GM23338 (cell line): Measurements from ENCODE around the gene RPTOR. TPM values are rescaled to one million over a fixed set of nuclear protein-coding genes. Genes with fewer than 3 reads are reported as not detected.

Source experiments
- ATAC-seq: fragments of 200-7000 bp; cut with Tn5 transposase; 3 replicates; pipeline ENCODE4 v1.9.1; 2020
- DNase-seq: peaks from one replicate; pipeline ENCODE4 v3.0.0-alpha.2; 2015; ENCODE audit warnings: low spot score
- H2AFZ ChIP-seq: fragments of 200-600 bp; sonication (generic); 2 replicates; pipeline ENCODE4 v1.8.0; 2016; ENCODE audit warnings: antibody characterized with exemption, mild to moderate bottlenecking, moderate library complexity
- H3F3A ChIP-seq: fragments of 200-600 bp; sonication (generic); replicated peaks from 2 replicates; pipeline ENCODE4 v1.8.0; 2017; ENCODE audit warnings: antibody characterized with exemption, mixed run types, low read depth
- H3K27ac ChIP-seq: fragments of 200-600 bp; sonication (generic); 2 replicates; pipeline ENCODE4 v1.6.1; 2016; ENCODE audit warnings: low read depth
- H3K27me3 ChIP-seq: fragments of 200-600 bp; sonication (generic); 2 replicates; pipeline ENCODE4 v1.8.0; 2016; ENCODE audit warnings: mild to moderate bottlenecking, mixed run types, moderate library complexity; ENCODE audit not compliant: insufficient read depth
- H3K36me3 ChIP-seq: fragments of 200-600 bp; sonication (generic); 2 replicates; pipeline ENCODE4 v1.8.0; 2016; ENCODE audit warnings: mild to moderate bottlenecking; ENCODE audit not compliant: insufficient read depth
- H3K4me1 ChIP-seq: fragments of 200-600 bp; sonication (generic); 2 replicates; pipeline ENCODE4 v1.8.0; 2016; ENCODE audit warnings: mild to moderate bottlenecking, moderate library complexity; ENCODE audit not compliant: insufficient read depth
- H3K4me2 ChIP-seq: fragments of 200-600 bp; sonication (generic); 2 replicates; pipeline ENCODE4 v1.7.1; 2017; ENCODE audit warnings: mixed run types
- H3K4me3 ChIP-seq: fragments of 200-600 bp; sonication (generic); 2 replicates; pipeline ENCODE4 v1.6.1; 2016; ENCODE audit warnings: mixed run types
- H3K79me2 ChIP-seq: fragments of 200-600 bp; sonication (generic); replicated peaks from 2 replicates; pipeline ENCODE4 v1.8.0; 2017; ENCODE audit warnings: mild to moderate bottlenecking; ENCODE audit not compliant: insufficient read depth
- H3K9me2 ChIP-seq: fragments of 200-600 bp; sonication (generic); 2 replicates; pipeline ENCODE4 v1.8.0; 2017; ENCODE audit not compliant: insufficient read depth
- H4K20me1 ChIP-seq: fragments of 200-600 bp; sonication (generic); replicated peaks from 2 replicates; pipeline ENCODE4 v1.8.0; 2017; ENCODE audit warnings: mild to moderate bottlenecking; ENCODE audit not compliant: insufficient read depth
- H3K27ac Mint-ChIP-seq: 2 replicates; pipeline ENCODE4 v1.8.0; 2020; ENCODE audit warnings: inconsistent platforms, mild to moderate bottlenecking, moderate library complexity, mixed read lengths
- H3K27me3 Mint-ChIP-seq: 3 replicates; pipeline ENCODE4 v1.8.0; 2022; ENCODE audit warnings: low read depth, mild to moderate bottlenecking, moderate library complexity, mixed read lengths, inconsistent platforms; ENCODE audit not compliant: insufficient read depth, poor library complexity
- H3K36me3 Mint-ChIP-seq: 3 replicates; pipeline ENCODE4 v1.8.0; 2021; ENCODE audit warnings: low read depth, mild to moderate bottlenecking, inconsistent platforms, moderate library complexity, mixed read lengths
- H3K4me1 Mint-ChIP-seq: 3 replicates; pipeline ENCODE4 v1.8.0; 2020; ENCODE audit warnings: mild to moderate bottlenecking, inconsistent platforms, mixed read lengths
- H3K4me3 Mint-ChIP-seq: 3 replicates; pipeline ENCODE4 v1.8.0; 2021; ENCODE audit warnings: moderate library complexity, mild to moderate bottlenecking, inconsistent platforms, mixed read lengths
- H3K9me3 Mint-ChIP-seq: 3 replicates; pipeline ENCODE4 v1.8.0; 2020; ENCODE audit warnings: moderate library complexity, mild to moderate bottlenecking, inconsistent platforms, mixed read lengths
- CREB1 ChIP-seq: fragments of 250-450 bp; sonication (Bioruptor Pico); IDR thresholded peaks from 2 replicates; pipeline ENCODE4 v1.5.0; 2020; ENCODE audit warnings: low read depth, mild to moderate bottlenecking, moderate library complexity
- EZH2 ChIP-seq: fragments of 200-600 bp; sonication (generic); IDR thresholded peaks from one replicate; pipeline ENCODE4 v1.8.0; 2017; ENCODE audit warnings: antibody characterized with exemption, mild to moderate bottlenecking, low read depth; ENCODE audit not compliant: unreplicated experiment
- EZH2phosphoT487 ChIP-seq: fragments of 200-600 bp; sonication (generic); IDR thresholded peaks from one replicate; pipeline ENCODE4 v1.8.1; 2018; ENCODE audit warnings: antibody characterized with exemption; ENCODE audit not compliant: unreplicated experiment
- JUNB ChIP-seq: IDR thresholded peaks from one replicate; pipeline ENCODE4 v1.6.1; 2016; ENCODE audit warnings: antibody characterized with exemption; ENCODE audit not compliant: unreplicated experiment
- NANOG ChIP-seq: IDR thresholded peaks from 2 replicates; pipeline ENCODE4 v1.6.1; 2016; ENCODE audit warnings: antibody characterized with exemption, borderline replicate concordance
- POLR2AphosphoS5 ChIP-seq: IDR thresholded peaks from 2 replicates; pipeline ENCODE4 v1.6.1; 2016; ENCODE audit warnings: antibody characterized with exemption, low read depth
- STAT1 ChIP-seq: IDR thresholded peaks from one replicate; pipeline ENCODE4 v1.6.1; 2016; ENCODE audit warnings: antibody characterized with exemption; ENCODE audit not compliant: unreplicated experiment
- ZNF114 ChIP-seq: fragments of 250-450 bp; sonication (Bioruptor Pico); IDR thresholded peaks from 2 replicates; pipeline ENCODE4 v1.5.0; 2020; ENCODE audit warnings: mild to moderate bottlenecking, moderate library complexity
- ZNF331 ChIP-seq: fragments of 250-450 bp; sonication (Bioruptor Pico); IDR thresholded peaks from 2 replicates; pipeline ENCODE4 v1.5.0; 2020; ENCODE audit warnings: low read depth, mild to moderate bottlenecking, moderate library complexity
- polyA plus RNA-seq: library from polyadenylated mRNA; unstranded; fragments of >200 nt; fragmentation: Nextera tagmentation; extraction: Ambion mirVana; gene quantifications from 2 replicates; pipeline ENCODE4 v1.2.1, GENCODE V29; 2016
- total RNA-seq: library from RNA; depleted of rRNA; stranded (reverse); fragments of >200 nt; shearing (Covaris generic); gene quantifications from 2 replicates; pipeline ENCODE4 v1.2.3, GENCODE V29; 2014
- TF ChIP-seq, protein P1 (sequence below), 2 experiments: fragments of 200-600 bp in 1 of 2; sonication (generic) in 1 of 2; conservative IDR thresholded peaks; 2 replicates each; pipeline versions ENCODE4 v1.5.1 to v1.6.1; 2016 to 2017; ENCODE audit warnings: antibody characterized with exemption in 2 of 2, low read depth in 2 of 2, mild to moderate bottlenecking in 2 of 2, moderate library complexity in 1 of 2
- TF ChIP-seq, protein P2 (sequence below): IDR thresholded peaks from 2 replicates; pipeline ENCODE4 v1.6.1; 2016; ENCODE audit warnings: antibody characterized with exemption
- TF ChIP-seq, protein P3 (sequence below): fragments of 250-450 bp; sonication (Bioruptor Pico); IDR thresholded peaks from 2 replicates; pipeline ENCODE4 v1.5.0; 2020; ENCODE audit warnings: mild to moderate bottlenecking, moderate library complexity
- TF ChIP-seq, protein P4 (sequence below): IDR thresholded peaks from one replicate; pipeline ENCODE4 v1.6.1; 2018; ENCODE audit warnings: antibody characterized with exemption; ENCODE audit not compliant: unreplicated experiment

The RPTOR gene
- total and polyA plus RNA-seq, 2 experiments from 2014 or later = 9.5 to 38.0 TPM

DNA sequence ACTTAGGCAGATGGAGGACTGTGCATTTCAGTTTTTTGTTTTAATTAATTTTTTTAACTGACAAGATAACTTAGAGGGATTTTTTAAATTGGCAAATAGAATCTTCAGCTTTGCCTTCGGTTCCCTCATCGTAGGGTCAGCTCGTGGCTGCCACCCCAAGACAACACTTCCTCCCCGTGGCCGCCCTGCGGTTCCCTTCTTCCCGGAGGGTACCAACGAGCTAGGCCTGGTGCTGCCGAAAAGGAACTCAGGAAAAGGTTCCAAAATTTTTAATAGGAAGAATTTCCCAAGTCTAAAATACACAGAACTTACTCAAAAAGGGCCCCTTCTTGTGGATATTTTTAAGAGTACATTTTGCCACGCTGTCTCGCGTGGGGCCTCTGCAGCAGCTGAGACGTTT, 236.6 kb downstream of the RPTOR start:
- no peak overlapping the region for H3K27ac Mint-ChIP-seq

More for the DNA sequence above, 236.6 kb downstream of the RPTOR start:
- no peaks in the 10 kb centered on the region for H3F3A ChIP-seq
- 0 out of 2 replicates have a peak, but pooled peaks cover 10% of the 10 kb centered on the region for H3K4me1 ChIP-seq
- Mint-ChIP-seq H3K4me3 (no peak overlapping the region), H3K27me3 (peaks cover 10% of the 10 kb centered on the region), H3K4me1 (peaks cover 47% of the 10 kb centered on the region), H3K9me3 (no peaks in the 10 kb centered on the region), H3K36me3 (peaks cover 5% of the 10 kb centered on the region; the same call in 2 of the 3 replicates)
- no peaks in the 10 kb centered on the region for H3K36me3 ChIP-seq
- no peak overlapping the region for H2AFZ ChIP-seq
- ATAC-seq (no peak), DNase-seq (no peak)
- H3K4me2 ChIP-seq = no peak overlapping the region
- H3K9me2 ChIP-seq = no peaks in the 10 kb centered on the region
- H3K4me3 ChIP-seq = no peak overlapping the region
- peak overlapping the region; percentile 45; the same call in 1 of the 2 replicates for H3K27ac ChIP-seq
- no peaks in the 10 kb centered on the region for H3K27me3 ChIP-seq
- peaks cover 9% of the 10 kb centered on the region; the same call in 1 of the 2 replicates for H4K20me1 ChIP-seq
- peaks cover 4% of the 10 kb centered on the region for H3K79me2 ChIP-seq
- no peak for TF ChIP-seq ZNF114
- TF ChIP-seq NANOG = no peak
- TF ChIP-seq, protein P1, sequence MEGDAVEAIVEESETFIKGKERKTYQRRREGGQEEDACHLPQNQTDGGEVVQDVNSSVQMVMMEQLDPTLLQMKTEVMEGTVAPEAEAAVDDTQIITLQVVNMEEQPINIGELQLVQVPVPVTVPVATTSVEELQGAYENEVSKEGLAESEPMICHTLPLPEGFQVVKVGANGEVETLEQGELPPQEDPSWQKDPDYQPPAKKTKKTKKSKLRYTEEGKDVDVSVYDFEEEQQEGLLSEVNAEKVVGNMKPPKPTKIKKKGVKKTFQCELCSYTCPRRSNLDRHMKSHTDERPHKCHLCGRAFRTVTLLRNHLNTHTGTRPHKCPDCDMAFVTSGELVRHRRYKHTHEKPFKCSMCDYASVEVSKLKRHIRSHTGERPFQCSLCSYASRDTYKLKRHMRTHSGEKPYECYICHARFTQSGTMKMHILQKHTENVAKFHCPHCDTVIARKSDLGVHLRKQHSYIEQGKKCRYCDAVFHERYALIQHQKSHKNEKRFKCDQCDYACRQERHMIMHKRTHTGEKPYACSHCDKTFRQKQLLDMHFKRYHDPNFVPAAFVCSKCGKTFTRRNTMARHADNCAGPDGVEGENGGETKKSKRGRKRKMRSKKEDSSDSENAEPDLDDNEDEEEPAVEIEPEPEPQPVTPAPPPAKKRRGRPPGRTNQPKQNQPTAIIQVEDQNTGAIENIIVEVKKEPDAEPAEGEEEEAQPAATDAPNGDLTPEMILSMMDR (conservative IDR thresholded peaks at IDR 0.05; ENCODE audit: low read depth in 2 of 2) = no peak
- TF ChIP-seq JUNB = no peak
- TF ChIP-seq POLR2AphosphoS5 = no peak
- no peak for TF ChIP-seq EZH2phosphoT487
- TF ChIP-seq, protein P2, sequence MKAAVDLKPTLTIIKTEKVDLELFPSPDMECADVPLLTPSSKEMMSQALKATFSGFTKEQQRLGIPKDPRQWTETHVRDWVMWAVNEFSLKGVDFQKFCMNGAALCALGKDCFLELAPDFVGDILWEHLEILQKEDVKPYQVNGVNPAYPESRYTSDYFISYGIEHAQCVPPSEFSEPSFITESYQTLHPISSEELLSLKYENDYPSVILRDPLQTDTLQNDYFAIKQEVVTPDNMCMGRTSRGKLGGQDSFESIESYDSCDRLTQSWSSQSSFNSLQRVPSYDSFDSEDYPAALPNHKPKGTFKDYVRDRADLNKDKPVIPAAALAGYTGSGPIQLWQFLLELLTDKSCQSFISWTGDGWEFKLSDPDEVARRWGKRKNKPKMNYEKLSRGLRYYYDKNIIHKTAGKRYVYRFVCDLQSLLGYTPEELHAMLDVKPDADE = no peak
- TF ChIP-seq CREB1 = no peak
- no peak for TF ChIP-seq ZNF331 (CRISPR knock-in tag)
- no peak for TF ChIP-seq STAT1
- TF ChIP-seq, protein P3, sequence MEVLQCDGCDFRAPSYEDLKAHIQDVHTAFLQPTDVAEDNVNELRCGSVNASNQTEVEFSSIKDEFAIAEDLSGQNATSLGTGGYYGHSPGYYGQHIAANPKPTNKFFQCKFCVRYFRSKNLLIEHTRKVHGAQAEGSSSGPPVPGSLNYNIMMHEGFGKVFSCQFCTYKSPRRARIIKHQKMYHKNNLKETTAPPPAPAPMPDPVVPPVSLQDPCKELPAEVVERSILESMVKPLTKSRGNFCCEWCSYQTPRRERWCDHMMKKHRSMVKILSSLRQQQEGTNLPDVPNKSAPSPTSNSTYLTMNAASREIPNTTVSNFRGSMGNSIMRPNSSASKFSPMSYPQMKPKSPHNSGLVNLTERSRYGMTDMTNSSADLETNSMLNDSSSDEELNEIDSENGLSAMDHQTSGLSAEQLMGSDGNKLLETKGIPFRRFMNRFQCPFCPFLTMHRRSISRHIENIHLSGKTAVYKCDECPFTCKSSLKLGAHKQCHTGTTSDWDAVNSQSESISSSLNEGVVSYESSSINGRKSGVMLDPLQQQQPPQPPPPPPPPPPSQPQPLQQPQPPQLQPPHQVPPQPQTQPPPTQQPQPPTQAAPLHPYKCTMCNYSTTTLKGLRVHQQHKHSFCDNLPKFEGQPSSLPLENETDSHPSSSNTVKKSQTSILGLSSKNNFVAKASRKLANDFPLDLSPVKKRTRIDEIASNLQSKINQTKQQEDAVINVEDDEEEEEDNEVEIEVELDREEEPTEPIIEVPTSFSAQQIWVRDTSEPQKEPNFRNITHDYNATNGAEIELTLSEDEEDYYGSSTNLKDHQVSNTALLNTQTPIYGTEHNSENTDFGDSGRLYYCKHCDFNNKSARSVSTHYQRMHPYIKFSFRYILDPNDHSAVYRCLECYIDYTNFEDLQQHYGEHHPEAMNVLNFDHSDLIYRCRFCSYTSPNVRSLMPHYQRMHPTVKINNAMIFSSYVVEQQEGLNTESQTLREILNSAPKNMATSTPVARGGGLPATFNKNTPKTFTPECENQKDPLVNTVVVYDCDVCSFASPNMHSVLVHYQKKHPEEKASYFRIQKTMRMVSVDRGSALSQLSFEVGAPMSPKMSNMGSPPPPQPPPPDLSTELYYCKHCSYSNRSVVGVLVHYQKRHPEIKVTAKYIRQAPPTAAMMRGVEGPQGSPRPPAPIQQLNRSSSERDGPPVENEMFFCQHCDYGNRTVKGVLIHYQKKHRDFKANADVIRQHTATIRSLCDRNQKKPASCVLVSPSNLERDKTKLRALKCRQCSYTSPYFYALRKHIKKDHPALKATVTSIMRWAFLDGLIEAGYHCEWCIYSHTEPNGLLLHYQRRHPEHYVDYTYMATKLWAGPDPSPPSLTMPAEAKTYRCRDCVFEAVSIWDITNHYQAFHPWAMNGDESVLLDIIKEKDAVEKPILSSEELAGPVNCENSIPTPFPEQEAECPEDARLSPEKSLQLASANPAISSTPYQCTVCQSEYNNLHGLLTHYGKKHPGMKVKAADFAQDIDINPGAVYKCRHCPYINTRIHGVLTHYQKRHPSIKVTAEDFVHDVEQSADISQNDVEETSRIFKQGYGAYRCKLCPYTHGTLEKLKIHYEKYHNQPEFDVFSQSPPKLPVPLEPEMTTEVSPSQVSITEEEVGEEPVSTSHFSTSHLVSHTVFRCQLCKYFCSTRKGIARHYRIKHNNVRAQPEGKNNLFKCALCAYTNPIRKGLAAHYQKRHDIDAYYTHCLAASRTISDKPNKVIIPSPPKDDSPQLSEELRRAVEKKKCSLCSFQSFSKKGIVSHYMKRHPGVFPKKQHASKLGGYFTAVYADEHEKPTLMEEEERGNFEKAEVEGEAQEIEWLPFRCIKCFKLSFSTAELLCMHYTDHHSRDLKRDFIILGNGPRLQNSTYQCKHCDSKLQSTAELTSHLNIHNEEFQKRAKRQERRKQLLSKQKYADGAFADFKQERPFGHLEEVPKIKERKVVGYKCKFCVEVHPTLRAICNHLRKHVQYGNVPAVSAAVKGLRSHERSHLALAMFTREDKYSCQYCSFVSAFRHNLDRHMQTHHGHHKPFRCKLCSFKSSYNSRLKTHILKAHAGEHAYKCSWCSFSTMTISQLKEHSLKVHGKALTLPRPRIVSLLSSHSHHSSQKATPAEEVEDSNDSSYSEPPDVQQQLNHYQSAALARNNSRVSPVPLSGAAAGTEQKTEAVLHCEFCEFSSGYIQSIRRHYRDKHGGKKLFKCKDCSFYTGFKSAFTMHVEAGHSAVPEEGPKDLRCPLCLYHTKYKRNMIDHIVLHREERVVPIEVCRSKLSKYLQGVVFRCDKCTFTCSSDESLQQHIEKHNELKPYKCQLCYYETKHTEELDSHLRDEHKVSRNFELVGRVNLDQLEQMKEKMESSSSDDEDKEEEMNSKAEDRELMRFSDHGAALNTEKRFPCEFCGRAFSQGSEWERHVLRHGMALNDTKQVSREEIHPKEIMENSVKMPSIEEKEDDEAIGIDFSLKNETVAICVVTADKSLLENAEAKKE (CRISPR knock-in tag) = no peak
- TF ChIP-seq, protein P4, sequence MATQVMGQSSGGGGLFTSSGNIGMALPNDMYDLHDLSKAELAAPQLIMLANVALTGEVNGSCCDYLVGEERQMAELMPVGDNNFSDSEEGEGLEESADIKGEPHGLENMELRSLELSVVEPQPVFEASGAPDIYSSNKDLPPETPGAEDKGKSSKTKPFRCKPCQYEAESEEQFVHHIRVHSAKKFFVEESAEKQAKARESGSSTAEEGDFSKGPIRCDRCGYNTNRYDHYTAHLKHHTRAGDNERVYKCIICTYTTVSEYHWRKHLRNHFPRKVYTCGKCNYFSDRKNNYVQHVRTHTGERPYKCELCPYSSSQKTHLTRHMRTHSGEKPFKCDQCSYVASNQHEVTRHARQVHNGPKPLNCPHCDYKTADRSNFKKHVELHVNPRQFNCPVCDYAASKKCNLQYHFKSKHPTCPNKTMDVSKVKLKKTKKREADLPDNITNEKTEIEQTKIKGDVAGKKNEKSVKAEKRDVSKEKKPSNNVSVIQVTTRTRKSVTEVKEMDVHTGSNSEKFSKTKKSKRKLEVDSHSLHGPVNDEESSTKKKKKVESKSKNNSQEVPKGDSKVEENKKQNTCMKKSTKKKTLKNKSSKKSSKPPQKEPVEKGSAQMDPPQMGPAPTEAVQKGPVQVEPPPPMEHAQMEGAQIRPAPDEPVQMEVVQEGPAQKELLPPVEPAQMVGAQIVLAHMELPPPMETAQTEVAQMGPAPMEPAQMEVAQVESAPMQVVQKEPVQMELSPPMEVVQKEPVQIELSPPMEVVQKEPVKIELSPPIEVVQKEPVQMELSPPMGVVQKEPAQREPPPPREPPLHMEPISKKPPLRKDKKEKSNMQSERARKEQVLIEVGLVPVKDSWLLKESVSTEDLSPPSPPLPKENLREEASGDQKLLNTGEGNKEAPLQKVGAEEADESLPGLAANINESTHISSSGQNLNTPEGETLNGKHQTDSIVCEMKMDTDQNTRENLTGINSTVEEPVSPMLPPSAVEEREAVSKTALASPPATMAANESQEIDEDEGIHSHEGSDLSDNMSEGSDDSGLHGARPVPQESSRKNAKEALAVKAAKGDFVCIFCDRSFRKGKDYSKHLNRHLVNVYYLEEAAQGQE = no peak
- no peak for TF ChIP-seq EZH2
